Fibroblast of villous mesenchyme (primary cell): ENCODE results near the gene STEAP2. TPM values are rescaled to one million over a fixed set of nuclear protein-coding genes. Genes with fewer than 3 reads are reported as not detected.

ENCODE experiments used
- DNase-seq: peaks from one replicate; pipeline ENCODE4 v3.0.0-alpha.2; 2010; ENCODE audit warnings: low read depth
- H3K4me3 ChIP-seq: 2 replicates; pipeline ENCODE4 v1.5.1; 2011; ENCODE audit warnings: low read depth, mild to moderate bottlenecking, low read length
- total RNA-seq: library from RNA; depleted of rRNA; stranded (reverse); fragments of >200 nt; gene quantifications from 2 replicates; pipeline ENCODE4 v1.2.3, GENCODE V29; 2012
- TF ChIP-seq, protein P1 (sequence below): IDR thresholded peaks from 2 replicates; pipeline ENCODE4 v1.5.1; 2012; ENCODE audit warnings: low read depth, mild to moderate bottlenecking, low read length; ENCODE audit not compliant: insufficient read depth

STEAP2 gene
- total RNA-seq, 1 donor, result 8.6 TPM

DNA sequence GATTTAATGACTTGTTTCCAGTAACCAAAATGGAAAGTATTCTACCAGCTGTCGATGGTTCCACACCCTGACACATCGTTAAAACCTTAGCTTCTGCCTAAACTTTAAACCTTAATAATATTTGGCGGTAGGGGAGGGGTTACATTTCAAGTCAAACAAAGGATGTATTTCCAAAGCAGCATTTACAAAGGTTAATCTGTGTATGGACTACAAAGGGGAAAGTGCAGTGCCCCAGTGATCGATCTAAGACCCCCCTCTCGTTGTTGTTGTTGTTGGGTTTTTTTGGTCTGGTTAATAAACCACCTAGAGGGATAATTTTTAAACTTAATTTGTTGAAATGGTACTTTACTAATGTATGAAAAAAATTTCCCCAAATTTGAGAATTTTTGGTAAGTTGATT lies 1.1 kb upstream of the STEAP2 start:
- TF ChIP-seq, protein P1, sequence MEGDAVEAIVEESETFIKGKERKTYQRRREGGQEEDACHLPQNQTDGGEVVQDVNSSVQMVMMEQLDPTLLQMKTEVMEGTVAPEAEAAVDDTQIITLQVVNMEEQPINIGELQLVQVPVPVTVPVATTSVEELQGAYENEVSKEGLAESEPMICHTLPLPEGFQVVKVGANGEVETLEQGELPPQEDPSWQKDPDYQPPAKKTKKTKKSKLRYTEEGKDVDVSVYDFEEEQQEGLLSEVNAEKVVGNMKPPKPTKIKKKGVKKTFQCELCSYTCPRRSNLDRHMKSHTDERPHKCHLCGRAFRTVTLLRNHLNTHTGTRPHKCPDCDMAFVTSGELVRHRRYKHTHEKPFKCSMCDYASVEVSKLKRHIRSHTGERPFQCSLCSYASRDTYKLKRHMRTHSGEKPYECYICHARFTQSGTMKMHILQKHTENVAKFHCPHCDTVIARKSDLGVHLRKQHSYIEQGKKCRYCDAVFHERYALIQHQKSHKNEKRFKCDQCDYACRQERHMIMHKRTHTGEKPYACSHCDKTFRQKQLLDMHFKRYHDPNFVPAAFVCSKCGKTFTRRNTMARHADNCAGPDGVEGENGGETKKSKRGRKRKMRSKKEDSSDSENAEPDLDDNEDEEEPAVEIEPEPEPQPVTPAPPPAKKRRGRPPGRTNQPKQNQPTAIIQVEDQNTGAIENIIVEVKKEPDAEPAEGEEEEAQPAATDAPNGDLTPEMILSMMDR, result no peak
- no peak overlapping the region for H3K4me3 ChIP-seq
- DNase-seq, result no peak

DNA sequence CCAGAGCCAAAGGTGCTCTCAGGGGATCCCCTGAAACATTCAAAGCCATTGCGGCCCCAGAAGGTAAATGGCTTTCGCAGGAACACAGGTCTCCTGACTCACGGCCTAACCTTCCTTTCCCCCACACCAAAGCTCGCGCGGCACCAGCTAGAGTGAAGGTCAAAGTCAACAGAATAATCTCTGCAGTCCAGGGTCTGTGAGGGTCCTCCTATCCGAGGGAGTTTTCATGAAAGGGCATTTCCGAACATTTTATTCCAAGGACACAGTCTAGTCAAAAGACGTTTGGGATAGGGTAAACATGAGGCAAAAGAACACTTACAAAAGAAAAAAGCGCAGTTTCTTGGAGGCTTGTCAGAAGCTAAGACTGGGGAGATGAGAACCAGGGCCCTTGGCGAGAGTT lies 559 bp upstream of the STEAP2 start:
- no peak for DNase-seq
- H3K4me3 ChIP-seq, result peak overlapping the region; percentile 55
- TF ChIP-seq, protein P1, result no peak

DNA sequence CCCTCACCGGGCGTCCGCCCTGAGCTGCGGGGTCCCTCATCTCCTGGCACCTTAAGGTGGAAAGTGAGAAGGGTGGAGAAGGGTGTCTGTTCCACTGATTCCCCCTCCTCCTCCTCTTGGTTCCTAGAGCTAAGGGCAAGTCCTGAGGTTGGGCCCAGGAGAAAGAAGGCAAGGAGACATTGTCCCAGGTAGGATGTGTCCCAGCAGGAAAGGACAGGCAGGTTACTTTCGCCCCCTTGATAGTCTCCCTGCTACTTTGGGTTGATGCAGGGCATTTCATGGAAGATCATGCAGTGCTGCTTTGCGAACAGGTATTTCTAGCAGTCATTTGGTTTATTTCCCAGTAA lies 582 bp downstream of the STEAP2 start:
- no peak for DNase-seq
- TF ChIP-seq, protein P1, result no peak

DNA sequence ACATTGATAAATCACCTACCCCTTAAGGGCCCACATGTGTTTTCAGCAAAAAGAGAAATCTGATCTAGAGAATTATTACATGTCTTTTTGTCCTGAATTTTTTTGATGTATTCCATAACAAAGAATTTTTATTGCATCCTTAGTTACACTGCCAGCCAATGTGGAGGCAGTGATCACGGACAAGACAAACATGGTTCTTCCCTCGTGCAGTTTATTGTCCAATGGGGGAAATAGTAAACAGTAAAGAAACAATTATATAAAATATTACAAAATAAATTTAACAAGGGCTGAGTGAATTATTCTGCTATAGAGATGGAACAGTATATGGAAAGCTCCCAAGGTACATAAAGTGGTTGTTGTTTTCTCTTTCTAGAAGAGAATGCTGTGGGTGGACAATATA lies 2.0 kb downstream of the STEAP2 start:
- no peak for DNase-seq
- H3K4me3 ChIP-seq, result no peak overlapping the region
- TF ChIP-seq, protein P1, result no peak

More for the DNA sequence above, 582 bp downstream of the STEAP2 start:
- peak overlapping the region; percentile 55 for H3K4me3 ChIP-seq

DNA sequence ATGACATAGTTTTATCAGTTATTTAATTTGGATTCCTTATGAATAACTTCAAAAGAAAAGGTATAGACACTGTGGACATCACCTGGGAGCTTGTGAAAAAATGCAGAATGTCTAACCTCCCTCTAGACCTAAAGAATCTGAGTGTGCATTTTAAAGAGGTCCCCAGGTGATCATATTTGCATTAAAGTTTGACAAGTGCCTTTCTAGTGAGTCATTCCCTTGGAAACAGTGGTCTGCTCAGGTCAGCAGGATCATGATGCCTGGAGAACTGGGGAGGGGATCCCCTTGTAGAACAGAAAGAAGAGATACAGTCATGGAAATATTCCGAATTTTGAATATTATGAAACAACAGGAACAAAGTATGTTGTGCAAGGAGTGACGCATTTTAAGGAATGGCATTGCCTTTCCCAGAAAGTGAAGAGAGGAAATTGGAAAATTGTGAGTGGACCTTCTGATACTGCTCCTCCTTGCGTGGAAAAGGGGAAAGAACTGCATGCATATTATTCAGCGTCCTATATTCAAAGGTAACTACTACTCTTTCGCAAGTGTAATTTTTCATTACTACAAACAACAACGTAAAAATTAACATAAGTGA lies 4.6 kb downstream of the STEAP2 start:
- no peak overlapping the region for H3K4me3 ChIP-seq
- TF ChIP-seq, protein P1, result no peak
- DNase-seq, result no peak

DNA sequence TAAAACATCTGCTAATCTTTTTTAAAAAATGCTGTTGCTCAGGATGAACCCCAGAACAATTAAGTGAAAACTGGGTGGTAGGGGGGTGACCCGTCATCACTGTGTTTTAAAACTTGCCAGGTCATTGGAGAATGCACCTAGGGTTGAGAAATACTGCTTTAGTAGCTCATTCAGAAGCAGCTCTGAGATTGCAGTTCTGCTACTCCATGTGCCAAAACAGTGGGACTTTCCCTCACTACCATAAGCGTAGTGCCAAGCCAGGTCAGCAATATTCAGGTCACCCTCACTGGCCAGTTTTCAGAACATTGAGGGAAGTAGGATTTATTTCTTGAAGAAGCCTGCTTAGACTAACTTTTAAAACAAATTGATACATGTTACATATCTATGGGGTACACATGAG lies 5.2 kb downstream of the STEAP2 start:
- DNase-seq, result no peak
- H3K4me3 ChIP-seq, result no peak overlapping the region
- TF ChIP-seq, protein P1, result no peak

DNA sequence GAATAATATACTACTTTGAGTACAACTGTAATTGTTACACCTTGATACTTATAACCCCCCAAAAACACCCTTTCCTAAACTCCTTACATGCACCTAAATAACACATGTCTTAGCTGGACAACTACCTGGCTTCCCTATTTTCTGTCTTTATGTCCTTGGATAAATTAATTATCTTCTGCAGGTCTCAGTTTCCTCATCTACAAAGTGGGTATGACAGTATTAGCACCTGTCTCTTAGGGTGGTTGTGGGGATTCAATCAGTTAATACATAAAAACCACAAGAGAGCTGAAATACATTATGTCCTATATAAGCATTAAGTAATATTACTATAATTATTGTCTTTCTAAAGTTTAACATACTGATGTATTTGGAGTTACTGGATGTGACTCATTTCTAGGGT lies 10.8 kb downstream of the STEAP2 start:
- no peak for DNase-seq
- TF ChIP-seq, protein P1, result no peak

More for the DNA sequence above, 10.8 kb downstream of the STEAP2 start:
- H3K4me3 ChIP-seq, result no peak overlapping the region
